Right atrium auricular region (tissue), 2 donors: Measurements from ENCODE around the gene AOC3. TPM values are rescaled to one million over a fixed set of nuclear protein-coding genes. Genes with fewer than 3 reads are reported as not detected.
A peak's percentile ranks its signal among the peaks of the same experiment; 100 is the strongest.

Source experiments
- DNase-seq: peaks from one replicate; pipeline ENCODE4 v3.0.0-alpha.2; 2019; ENCODE audit warnings: low spot score
- H3K27ac ChIP-seq, 2 donors: fragments of 200-600 bp; sonication (generic); 1 replicate in 1 of 2; 2 replicates in 1 of 2; pipeline ENCODE4 v1.5.1; 2016 to 2019
- H3K27me3 ChIP-seq, 2 donors: fragments of 200-600 bp; sonication (generic); one replicate each; pipeline versions ENCODE4 v1.5.1 to v1.6.0; 2017 to 2019
- H3K36me3 ChIP-seq: fragments of 200-600 bp; sonication (generic); one replicate; pipeline ENCODE4 v1.5.1; 2016
- H3K4me1 ChIP-seq, 2 donors: fragments of 200-600 bp; sonication (generic); one replicate each; pipeline versions ENCODE4 v1.5.1 to v1.6.0; 2017 to 2019
- H3K4me3 ChIP-seq, 2 donors: fragments of 200-600 bp; sonication (generic); 1 replicate in 1 of 2; 2 replicates in 1 of 2; pipeline ENCODE4 v1.5.1; 2017 to 2019; ENCODE audit warnings: mild to moderate bottlenecking in 1 of 2, moderate library complexity in 1 of 2
- H3K9me3 ChIP-seq, 2 donors: fragments of 200-600 bp; sonication (generic); one replicate each; pipeline ENCODE4 v1.5.1; 2019
- total RNA-seq, 2 donors: library from RNA; depleted of rRNA; stranded (reverse); fragments of >200 nt; gene quantifications; one replicate each; pipeline ENCODE4 v1.1.0, GENCODE V29; 2016
- TF ChIP-seq, protein P1 (sequence below), 2 donors: fragments of 200-600 bp; sonication (generic); IDR thresholded peaks; one replicate each; pipeline ENCODE4 v1.5.1; 2019; ENCODE audit warnings: antibody characterized with exemption in 2 of 2

Gene AOC3
- total RNA-seq, 2 donors from 2014 or later = 7.8 to 10.3 TPM

GRCh38 chr17:42827472-42827871, 23.5 kb upstream of the AOC3 start:
- no peak for DNase-seq
- Histone ChIP-seq H3K4me1 (peaks cover 0 to 19% of the 10 kb centered on the region in 2 donors), H3K9me3 (no peaks in the 10 kb centered on the region), H3K36me3 (no peaks in the 10 kb centered on the region), H3K4me3 (no peak overlapping the region), H3K27me3 (no peaks in the 10 kb centered on the region), H3K27ac (no peak overlapping the region)
- TF ChIP-seq, protein P1, sequence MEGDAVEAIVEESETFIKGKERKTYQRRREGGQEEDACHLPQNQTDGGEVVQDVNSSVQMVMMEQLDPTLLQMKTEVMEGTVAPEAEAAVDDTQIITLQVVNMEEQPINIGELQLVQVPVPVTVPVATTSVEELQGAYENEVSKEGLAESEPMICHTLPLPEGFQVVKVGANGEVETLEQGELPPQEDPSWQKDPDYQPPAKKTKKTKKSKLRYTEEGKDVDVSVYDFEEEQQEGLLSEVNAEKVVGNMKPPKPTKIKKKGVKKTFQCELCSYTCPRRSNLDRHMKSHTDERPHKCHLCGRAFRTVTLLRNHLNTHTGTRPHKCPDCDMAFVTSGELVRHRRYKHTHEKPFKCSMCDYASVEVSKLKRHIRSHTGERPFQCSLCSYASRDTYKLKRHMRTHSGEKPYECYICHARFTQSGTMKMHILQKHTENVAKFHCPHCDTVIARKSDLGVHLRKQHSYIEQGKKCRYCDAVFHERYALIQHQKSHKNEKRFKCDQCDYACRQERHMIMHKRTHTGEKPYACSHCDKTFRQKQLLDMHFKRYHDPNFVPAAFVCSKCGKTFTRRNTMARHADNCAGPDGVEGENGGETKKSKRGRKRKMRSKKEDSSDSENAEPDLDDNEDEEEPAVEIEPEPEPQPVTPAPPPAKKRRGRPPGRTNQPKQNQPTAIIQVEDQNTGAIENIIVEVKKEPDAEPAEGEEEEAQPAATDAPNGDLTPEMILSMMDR (IDR thresholded peaks at IDR 0.05) = no peak

- no peaks in the 10 kb centered on the region for H3K27me3 ChIP-seq
- no peak overlapping the region for H3K4me3 ChIP-seq
- H3K4me1 ChIP-seq = peaks cover 0 to 22% of the 10 kb centered on the region in 2 donors
- H3K36me3 ChIP-seq = peaks cover 4% of the 10 kb centered on the region
- DNase-seq = no peak
- H3K27ac ChIP-seq = no peak overlapping the region
- TF ChIP-seq, protein P1 (IDR thresholded peaks at IDR 0.05) = no peak
- no peaks in the 10 kb centered on the region for H3K9me3 ChIP-seq
Measured at GRCh38 chr17:42830971-42831370, 20.0 kb upstream of the AOC3 start.

- Histone ChIP-seq H3K36me3 (peaks cover 15% of the 10 kb centered on the region), H3K27me3 (no peaks in the 10 kb centered on the region), H3K27ac (peak overlapping the region; percentile 85 to 89), H3K9me3 (no peaks in the 10 kb centered on the region), H3K4me1 (peaks cover 0 to 22% of the 10 kb centered on the region in 2 donors), H3K4me3 (peak overlapping the region; percentile 75 to 93)
- TF ChIP-seq, protein P1 (IDR thresholded peaks at IDR 0.05) = no peak
- DNase-seq = no peak
Measured at GRCh38 chr17:42832213-42832933, 18.6 kb upstream of the AOC3 start.

DNA sequence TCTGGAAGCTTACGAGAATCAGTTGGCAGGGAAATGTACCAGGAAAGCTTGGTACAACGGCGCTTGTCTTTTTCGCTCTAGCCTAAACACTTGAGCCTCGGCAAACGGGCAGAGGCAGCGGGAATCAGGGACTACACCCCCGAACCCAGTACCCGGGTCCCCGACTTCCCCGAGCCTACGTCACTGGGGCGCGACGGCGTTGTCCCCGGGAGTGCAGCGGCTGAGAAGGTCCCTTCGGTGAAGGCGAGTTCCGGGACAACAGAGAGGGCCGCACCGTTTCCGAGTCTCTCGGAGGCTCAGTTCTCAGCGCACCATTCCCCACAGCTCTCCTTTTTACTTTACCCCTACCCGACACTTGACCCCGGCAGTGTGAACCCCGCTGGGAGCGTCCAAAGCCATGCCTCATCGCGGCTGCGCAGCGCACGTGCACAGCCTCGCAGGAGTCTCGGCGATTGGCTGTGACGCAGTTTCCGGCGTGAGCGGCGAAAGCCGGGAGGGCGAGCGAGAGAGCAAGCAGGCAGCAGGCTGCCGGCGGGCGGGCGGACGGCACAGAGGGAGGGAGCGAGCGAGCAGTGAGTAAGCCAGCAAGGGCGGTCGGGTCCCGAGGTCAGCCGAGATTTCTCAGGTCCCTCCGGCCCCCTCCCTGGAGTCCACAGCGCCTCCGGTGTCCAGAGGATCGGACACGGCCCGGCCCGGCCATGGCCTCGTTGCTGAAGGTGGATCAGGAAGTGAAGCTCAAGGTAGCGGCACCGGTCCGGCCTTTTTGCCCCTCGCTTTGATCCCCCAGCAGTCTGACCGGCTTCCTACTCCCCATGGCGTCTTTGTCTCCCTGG, 17.8 kb upstream of the AOC3 start, which contains the start of gene PSME3:
PSME3 (plus strand) TSS at position 464 of the 833 bp plus-strand sequence; CDS start at position 699, 235 bp downstream.
- DNase-seq = peak; percentile 92
- TF ChIP-seq, protein P1 (IDR thresholded peaks at IDR 0.05) = no peak
- H3K27me3 ChIP-seq = no peaks in the 10 kb centered on the region
- H3K9me3 ChIP-seq = no peaks in the 10 kb centered on the region
- H3K4me3 ChIP-seq = peak within 1 kb of the TSS; percentile 75 to 93
- peaks cover 0 to 22% of the 10 kb centered on the region in 2 donors for H3K4me1 ChIP-seq
- peak within 1 kb of the TSS; percentile 85 to 89 for H3K27ac ChIP-seq
- peaks cover 23% of the 10 kb centered on the region for H3K36me3 ChIP-seq

- Histone ChIP-seq H3K9me3 (no peaks in the 10 kb centered on the region), H3K27ac (peak overlapping the region; percentile 85 to 89), H3K4me3 (peak overlapping the region; percentile 75 to 93), H3K36me3 (peaks cover 31% of the 10 kb centered on the region), H3K27me3 (no peaks in the 10 kb centered on the region), H3K4me1 (peaks cover 0 to 22% of the 10 kb centered on the region in 2 donors)
- no peak for DNase-seq
- TF ChIP-seq, protein P1 (IDR thresholded peaks at IDR 0.05) = no peak
Measured at GRCh38 chr17:42833767-42834422, 17.1 kb upstream of the AOC3 start.
